CD4-positive, alpha-beta T cell (primary cell): ENCODE measurements around the gene CAMTA1. TPM values are rescaled to one million over a fixed set of nuclear protein-coding genes. Genes with fewer than 3 reads are reported as not detected.

Experiments used
- ATAC-seq: fragments of 200-7000 bp; cut with Tn5 transposase; one replicate; pipeline ENCODE4 v1.10.0; 2022; ENCODE audit warnings: mild to moderate bottlenecking; ENCODE audit not compliant: poor library complexity
- CTCF ChIA-PET: fragments of 350-600 bp; sonication (Branson Sonifier 250); formaldehyde crosslinking; loops from one replicate; lab custom pipeline; 2021; ENCODE audit warnings: antibody characterized with exemption, inconsistent platforms; lab: Charles Lee
- POLR2A ChIA-PET: fragments of 350-600 bp; sonication (Branson Sonifier 250); formaldehyde crosslinking; loops from one replicate; lab custom pipeline; 2021; ENCODE audit warnings: antibody characterized with exemption, inconsistent platforms; lab: Charles Lee
- DNase-seq, 14 experiments: peaks; one replicate each; pipeline ENCODE4 v3.0.0-alpha.2; 2013 to 2020; ENCODE audit warnings: mixed read lengths in 2 of 14
- H3K27ac ChIP-seq, 2 donors: one replicate each; pipeline versions ENCODE4 v1.5.1 to v1.7.0; 2013; ENCODE audit warnings: low read length in 2 of 2, low read depth in 1 of 2, mild to moderate bottlenecking in 1 of 2
- H3K27me3 ChIP-seq, 2 experiments: 1 replicate in 1 of 2; 2 replicates in 1 of 2; pipeline versions ENCODE4 v1.6.1 to v1.7.0; 2013; ENCODE audit warnings: low read length in 2 of 2, control low read depth in 1 of 2, mild to moderate bottlenecking in 1 of 2, moderate library complexity in 1 of 2; ENCODE audit not compliant: insufficient read depth in 2 of 2, control insufficient read depth in 1 of 2
- H3K36me3 ChIP-seq: one replicate; pipeline ENCODE4 v1.6.1; 2013; ENCODE audit warnings: low read length, control low read depth; ENCODE audit not compliant: insufficient read depth
- H3K4me1 ChIP-seq: one replicate; pipeline ENCODE4 v1.6.1; 2013; ENCODE audit warnings: low read length, control low read depth; ENCODE audit not compliant: insufficient read depth
- H3K4me3 ChIP-seq: one replicate; pipeline ENCODE4 v1.5.1; 2013; ENCODE audit warnings: mild to moderate bottlenecking, low read length, moderate library complexity
- H3K9me3 ChIP-seq, 2 experiments: 1 replicate in 1 of 2; 2 replicates in 1 of 2; pipeline versions ENCODE4 v1.6.1 to v1.7.0; 2013; ENCODE audit warnings: low read length in 2 of 2, mild to moderate bottlenecking in 2 of 2, control low read depth in 1 of 2, moderate library complexity in 1 of 2; ENCODE audit not compliant: control insufficient read depth in 1 of 2, insufficient read depth in 1 of 2
- H3K27ac Mint-ChIP-seq: one replicate; pipeline ENCODE4 v1.8.0; 2020; ENCODE audit warnings: mixed read lengths
- H3K27me3 Mint-ChIP-seq: one replicate; pipeline ENCODE4 v1.8.0; 2021; ENCODE audit warnings: mixed read lengths
- H3K36me3 Mint-ChIP-seq: one replicate; pipeline ENCODE4 v1.8.0; 2021; ENCODE audit warnings: low read depth, mixed read lengths
- H3K4me1 Mint-ChIP-seq: one replicate; pipeline ENCODE4 v1.8.0; 2021; ENCODE audit warnings: low read depth, mixed read lengths
- H3K4me3 Mint-ChIP-seq: one replicate; pipeline ENCODE4 v1.8.0; 2020; ENCODE audit warnings: mild to moderate bottlenecking, mixed read lengths
- H3K9me3 Mint-ChIP-seq: one replicate; pipeline ENCODE4 v1.8.0; 2020; ENCODE audit warnings: mixed read lengths
- intact Hi-C, 2 experiments: fragments of 100-400 bp; cut with DNase I in 1 of 2; cut with micrococcal nuclease in 1 of 2; formaldehyde crosslinking; loops; one replicate each; pipeline versions ENCODE4 v1.15.1 to v1.9.0; 2023 to 2025; cut with DNase I, micrococcal nuclease
- total RNA-seq, 174 experiments: library from RNA in 2 of 174; stranded (reverse) in 2 of 174; gene quantifications; one replicate each; pipeline ENCODE4 v1.2.3 and lab custom pipeline; 2021 to 2026
- TF ChIP-seq, protein P1 (sequence below): fragments of 200-600 bp; IDR thresholded peaks from one replicate; pipeline ENCODE4 v1.8.0; 2022; ENCODE audit warnings: antibody characterized with exemption, mild to moderate bottlenecking

CAMTA1 gene
- total RNA-seq, 2 experiments from 2014 or later = 38.6 to 39.3 TPM

- no peaks in the 10 kb centered on the region for H3K36me3 ChIP-seq
- no peak overlapping the region for H3K27ac Mint-ChIP-seq
- peaks cover 7% of the 10 kb centered on the region for H3K4me1 ChIP-seq
- ATAC-seq (no peak), DNase-seq (no peak)
- no peaks in the 10 kb centered on the region for H3K4me1 Mint-ChIP-seq
- H3K27me3 Mint-ChIP-seq = no peaks in the 10 kb centered on the region
- H3K4me3 Mint-ChIP-seq = no peak overlapping the region
- H3K27ac ChIP-seq = no peak overlapping the region
- H3K9me3 Mint-ChIP-seq = no peaks in the 10 kb centered on the region
- CTCF ChIA-PET = no interaction called here
- intact Hi-C loops = no loop called here
- peaks cover 0 to 3% of the 10 kb centered on the region in 2 experiments for H3K9me3 ChIP-seq
- H3K27me3 ChIP-seq = no peaks in the 10 kb centered on the region
- no peak overlapping the region for H3K4me3 ChIP-seq
- no peaks in the 10 kb centered on the region for H3K36me3 Mint-ChIP-seq
- TF ChIP-seq, protein P1, sequence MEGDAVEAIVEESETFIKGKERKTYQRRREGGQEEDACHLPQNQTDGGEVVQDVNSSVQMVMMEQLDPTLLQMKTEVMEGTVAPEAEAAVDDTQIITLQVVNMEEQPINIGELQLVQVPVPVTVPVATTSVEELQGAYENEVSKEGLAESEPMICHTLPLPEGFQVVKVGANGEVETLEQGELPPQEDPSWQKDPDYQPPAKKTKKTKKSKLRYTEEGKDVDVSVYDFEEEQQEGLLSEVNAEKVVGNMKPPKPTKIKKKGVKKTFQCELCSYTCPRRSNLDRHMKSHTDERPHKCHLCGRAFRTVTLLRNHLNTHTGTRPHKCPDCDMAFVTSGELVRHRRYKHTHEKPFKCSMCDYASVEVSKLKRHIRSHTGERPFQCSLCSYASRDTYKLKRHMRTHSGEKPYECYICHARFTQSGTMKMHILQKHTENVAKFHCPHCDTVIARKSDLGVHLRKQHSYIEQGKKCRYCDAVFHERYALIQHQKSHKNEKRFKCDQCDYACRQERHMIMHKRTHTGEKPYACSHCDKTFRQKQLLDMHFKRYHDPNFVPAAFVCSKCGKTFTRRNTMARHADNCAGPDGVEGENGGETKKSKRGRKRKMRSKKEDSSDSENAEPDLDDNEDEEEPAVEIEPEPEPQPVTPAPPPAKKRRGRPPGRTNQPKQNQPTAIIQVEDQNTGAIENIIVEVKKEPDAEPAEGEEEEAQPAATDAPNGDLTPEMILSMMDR = no peak
- POLR2A ChIA-PET = no interaction called here
Measured at GRCh38 chr1:7642418-7642704, 857.1 kb downstream of the CAMTA1 start.

- peaks cover 8% of the 10 kb centered on the region for H3K4me1 ChIP-seq
- intact Hi-C loops = no loop called here
Measured at GRCh38 chr1:7642781-7643529, 857.7 kb downstream of the CAMTA1 start.

DNA sequence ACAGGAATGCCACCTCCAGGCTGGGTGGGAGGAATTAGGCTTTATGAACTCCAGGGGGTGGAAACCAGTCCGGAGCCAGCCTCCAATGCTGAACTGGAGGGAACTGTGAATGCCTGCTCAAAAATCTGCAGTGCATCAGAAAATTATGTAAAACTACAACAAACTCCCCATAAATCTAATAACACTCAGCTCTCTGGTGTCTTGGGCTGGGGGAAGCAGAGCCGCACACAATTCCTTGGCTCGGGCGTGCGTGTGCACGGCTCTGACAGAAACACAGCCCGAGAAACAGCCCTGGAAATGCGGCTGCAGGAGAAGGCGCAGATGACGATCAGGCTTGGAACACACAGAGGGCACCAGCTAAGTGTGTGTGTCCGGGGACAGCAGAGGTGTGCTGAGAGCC, 858.3 kb downstream of the CAMTA1 start:
- H3K9me3 ChIP-seq = peaks cover 0 to 3% of the 10 kb centered on the region in 2 experiments
- intact Hi-C loops = no loop called here
- H3K4me3 ChIP-seq = no peak overlapping the region
- no peaks in the 10 kb centered on the region for H3K36me3 ChIP-seq
- no peaks in the 10 kb centered on the region for H3K27me3 ChIP-seq
- Mint-ChIP-seq H3K9me3 (no peaks in the 10 kb centered on the region), H3K4me3 (no peak overlapping the region), H3K36me3 (no peaks in the 10 kb centered on the region), H3K4me1 (no peaks in the 10 kb centered on the region), H3K27me3 (no peaks in the 10 kb centered on the region), H3K27ac (no peak overlapping the region)
- H3K27ac ChIP-seq = no peak overlapping the region
- ATAC-seq (no peak), DNase-seq (no peak)
- CTCF ChIA-PET = no interaction called here
- POLR2A ChIA-PET = no interaction called here
- TF ChIP-seq, protein P1 = no peak
- peaks cover 8% of the 10 kb centered on the region for H3K4me1 ChIP-seq

More at GRCh38 chr1:7642781-7643529, 857.7 kb downstream of the CAMTA1 start:
- Histone ChIP-seq H3K9me3 (peaks cover 0 to 3% of the 10 kb centered on the region in 2 experiments), H3K4me3 (no peak overlapping the region), H3K36me3 (no peaks in the 10 kb centered on the region), H3K27me3 (no peaks in the 10 kb centered on the region), H3K27ac (no peak overlapping the region)
- CTCF ChIA-PET = no interaction called here
- Mint-ChIP-seq H3K9me3 (no peaks in the 10 kb centered on the region), H3K4me1 (no peaks in the 10 kb centered on the region), H3K27ac (no peak overlapping the region), H3K27me3 (no peaks in the 10 kb centered on the region), H3K36me3 (no peaks in the 10 kb centered on the region), H3K4me3 (no peak overlapping the region)
- DNase-seq (no peak), ATAC-seq (no peak)
- TF ChIP-seq, protein P1 = no peak
- POLR2A ChIA-PET = no interaction called here
